GM23338 (cell line): ENCODE data around the gene DLG2. TPM values are rescaled to one million over a fixed set of nuclear protein-coding genes. Genes with fewer than 3 reads are reported as not detected.

Experiments used
- ATAC-seq: fragments of 200-7000 bp; cut with Tn5 transposase; 3 replicates; pipeline ENCODE4 v1.9.1; 2020
- DNase-seq: peaks from one replicate; pipeline ENCODE4 v3.0.0-alpha.2; 2015; ENCODE audit warnings: low spot score
- H2AFZ ChIP-seq: fragments of 200-600 bp; sonication (generic); 2 replicates; pipeline ENCODE4 v1.8.0; 2016; ENCODE audit warnings: antibody characterized with exemption, mild to moderate bottlenecking, moderate library complexity
- H3F3A ChIP-seq: fragments of 200-600 bp; sonication (generic); replicated peaks from 2 replicates; pipeline ENCODE4 v1.8.0; 2017; ENCODE audit warnings: antibody characterized with exemption, mixed run types, low read depth
- H3K27ac ChIP-seq: fragments of 200-600 bp; sonication (generic); 2 replicates; pipeline ENCODE4 v1.6.1; 2016; ENCODE audit warnings: low read depth
- H3K27me3 ChIP-seq: fragments of 200-600 bp; sonication (generic); 2 replicates; pipeline ENCODE4 v1.8.0; 2016; ENCODE audit warnings: mild to moderate bottlenecking, mixed run types, moderate library complexity; ENCODE audit not compliant: insufficient read depth
- H3K36me3 ChIP-seq: fragments of 200-600 bp; sonication (generic); 2 replicates; pipeline ENCODE4 v1.8.0; 2016; ENCODE audit warnings: mild to moderate bottlenecking; ENCODE audit not compliant: insufficient read depth
- H3K4me1 ChIP-seq: fragments of 200-600 bp; sonication (generic); 2 replicates; pipeline ENCODE4 v1.8.0; 2016; ENCODE audit warnings: mild to moderate bottlenecking, moderate library complexity; ENCODE audit not compliant: insufficient read depth
- H3K4me2 ChIP-seq: fragments of 200-600 bp; sonication (generic); 2 replicates; pipeline ENCODE4 v1.7.1; 2017; ENCODE audit warnings: mixed run types
- H3K4me3 ChIP-seq: fragments of 200-600 bp; sonication (generic); 2 replicates; pipeline ENCODE4 v1.6.1; 2016; ENCODE audit warnings: mixed run types
- H3K79me2 ChIP-seq: fragments of 200-600 bp; sonication (generic); replicated peaks from 2 replicates; pipeline ENCODE4 v1.8.0; 2017; ENCODE audit warnings: mild to moderate bottlenecking; ENCODE audit not compliant: insufficient read depth
- H3K9me2 ChIP-seq: fragments of 200-600 bp; sonication (generic); 2 replicates; pipeline ENCODE4 v1.8.0; 2017; ENCODE audit not compliant: insufficient read depth
- H4K20me1 ChIP-seq: fragments of 200-600 bp; sonication (generic); replicated peaks from 2 replicates; pipeline ENCODE4 v1.8.0; 2017; ENCODE audit warnings: mild to moderate bottlenecking; ENCODE audit not compliant: insufficient read depth
- H3K27ac Mint-ChIP-seq: 2 replicates; pipeline ENCODE4 v1.8.0; 2020; ENCODE audit warnings: inconsistent platforms, mild to moderate bottlenecking, moderate library complexity, mixed read lengths
- H3K27me3 Mint-ChIP-seq: 3 replicates; pipeline ENCODE4 v1.8.0; 2022; ENCODE audit warnings: low read depth, mild to moderate bottlenecking, moderate library complexity, mixed read lengths, inconsistent platforms; ENCODE audit not compliant: insufficient read depth, poor library complexity
- H3K36me3 Mint-ChIP-seq: 3 replicates; pipeline ENCODE4 v1.8.0; 2021; ENCODE audit warnings: low read depth, mild to moderate bottlenecking, inconsistent platforms, moderate library complexity, mixed read lengths
- H3K4me1 Mint-ChIP-seq: 3 replicates; pipeline ENCODE4 v1.8.0; 2020; ENCODE audit warnings: mild to moderate bottlenecking, inconsistent platforms, mixed read lengths
- H3K4me3 Mint-ChIP-seq: 3 replicates; pipeline ENCODE4 v1.8.0; 2021; ENCODE audit warnings: moderate library complexity, mild to moderate bottlenecking, inconsistent platforms, mixed read lengths
- H3K9me3 Mint-ChIP-seq: 3 replicates; pipeline ENCODE4 v1.8.0; 2020; ENCODE audit warnings: moderate library complexity, mild to moderate bottlenecking, inconsistent platforms, mixed read lengths
- CREB1 ChIP-seq: fragments of 250-450 bp; sonication (Bioruptor Pico); IDR thresholded peaks from 2 replicates; pipeline ENCODE4 v1.5.0; 2020; ENCODE audit warnings: low read depth, mild to moderate bottlenecking, moderate library complexity
- EZH2 ChIP-seq: fragments of 200-600 bp; sonication (generic); IDR thresholded peaks from one replicate; pipeline ENCODE4 v1.8.0; 2017; ENCODE audit warnings: antibody characterized with exemption, mild to moderate bottlenecking, low read depth; ENCODE audit not compliant: unreplicated experiment
- JUNB ChIP-seq: IDR thresholded peaks from one replicate; pipeline ENCODE4 v1.6.1; 2016; ENCODE audit warnings: antibody characterized with exemption; ENCODE audit not compliant: unreplicated experiment
- POLR2AphosphoS5 ChIP-seq: IDR thresholded peaks from 2 replicates; pipeline ENCODE4 v1.6.1; 2016; ENCODE audit warnings: antibody characterized with exemption, low read depth
- STAT1 ChIP-seq: IDR thresholded peaks from one replicate; pipeline ENCODE4 v1.6.1; 2016; ENCODE audit warnings: antibody characterized with exemption; ENCODE audit not compliant: unreplicated experiment
- ZNF114 ChIP-seq: fragments of 250-450 bp; sonication (Bioruptor Pico); IDR thresholded peaks from 2 replicates; pipeline ENCODE4 v1.5.0; 2020; ENCODE audit warnings: mild to moderate bottlenecking, moderate library complexity
- ZNF331 ChIP-seq: fragments of 250-450 bp; sonication (Bioruptor Pico); IDR thresholded peaks from 2 replicates; pipeline ENCODE4 v1.5.0; 2020; ENCODE audit warnings: low read depth, mild to moderate bottlenecking, moderate library complexity
- polyA plus RNA-seq: library from polyadenylated mRNA; unstranded; fragments of >200 nt; fragmentation: Nextera tagmentation; extraction: Ambion mirVana; gene quantifications from 2 replicates; pipeline ENCODE4 v1.2.1, GENCODE V29; 2016
- total RNA-seq: library from RNA; depleted of rRNA; stranded (reverse); fragments of >200 nt; shearing (Covaris generic); gene quantifications from 2 replicates; pipeline ENCODE4 v1.2.3, GENCODE V29; 2014
- TF ChIP-seq, protein P1 (sequence below): IDR thresholded peaks from 2 replicates; pipeline ENCODE4 v1.6.1; 2016; ENCODE audit warnings: antibody characterized with exemption
- TF ChIP-seq, protein P2 (sequence below): fragments of 250-450 bp; sonication (Bioruptor Pico); IDR thresholded peaks from 2 replicates; pipeline ENCODE4 v1.5.0; 2020; ENCODE audit warnings: mild to moderate bottlenecking, moderate library complexity

The DLG2 gene
- total and polyA plus RNA-seq, 2 experiments from 2014 or later = 19.8 to 21.5 TPM

DNA sequence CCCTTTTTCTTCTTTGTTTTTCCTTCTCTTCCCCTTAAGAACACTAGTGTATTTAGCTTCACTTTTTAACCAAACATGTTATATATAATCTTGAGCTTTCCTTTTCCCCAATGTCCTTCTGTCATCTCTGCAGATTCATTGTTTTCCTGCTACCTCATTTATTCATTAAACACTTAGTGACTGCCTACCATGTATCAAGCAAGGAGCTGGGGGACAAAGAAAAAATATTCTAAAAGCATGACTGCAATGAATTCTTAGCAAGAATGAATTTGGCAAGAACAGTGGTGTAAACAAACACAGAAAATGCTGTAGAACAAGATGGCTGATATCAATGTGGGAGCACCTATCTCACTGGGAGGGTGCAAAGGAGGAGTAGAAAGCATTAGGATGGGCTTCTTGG, 2094.0 kb downstream of the DLG2 start:
- H3K27ac Mint-ChIP-seq = no peak overlapping the region
- Histone ChIP-seq H3K79me2 (no peaks in the 10 kb centered on the region), H3K4me1 (no peaks in the 10 kb centered on the region), H4K20me1 (no peaks in the 10 kb centered on the region), H3F3A (no peaks in the 10 kb centered on the region), H3K27me3 (no peaks in the 10 kb centered on the region), H3K4me2 (no peak overlapping the region), H3K27ac (no peak overlapping the region), H3K4me3 (no peak overlapping the region), H3K9me2 (no peaks in the 10 kb centered on the region), H3K36me3 (no peaks in the 10 kb centered on the region), H2AFZ (no peak overlapping the region)
- no peak for DNase-seq
- no peak for ATAC-seq
- H3K4me1 Mint-ChIP-seq = no peaks in the 10 kb centered on the region
- H3K27me3 Mint-ChIP-seq = peaks cover 2% of the 10 kb centered on the region
- no peak overlapping the region for H3K4me3 Mint-ChIP-seq
- no peak for TF ChIP-seq ZNF114 (CRISPR knock-in tag)
- TF ChIP-seq, protein P1, sequence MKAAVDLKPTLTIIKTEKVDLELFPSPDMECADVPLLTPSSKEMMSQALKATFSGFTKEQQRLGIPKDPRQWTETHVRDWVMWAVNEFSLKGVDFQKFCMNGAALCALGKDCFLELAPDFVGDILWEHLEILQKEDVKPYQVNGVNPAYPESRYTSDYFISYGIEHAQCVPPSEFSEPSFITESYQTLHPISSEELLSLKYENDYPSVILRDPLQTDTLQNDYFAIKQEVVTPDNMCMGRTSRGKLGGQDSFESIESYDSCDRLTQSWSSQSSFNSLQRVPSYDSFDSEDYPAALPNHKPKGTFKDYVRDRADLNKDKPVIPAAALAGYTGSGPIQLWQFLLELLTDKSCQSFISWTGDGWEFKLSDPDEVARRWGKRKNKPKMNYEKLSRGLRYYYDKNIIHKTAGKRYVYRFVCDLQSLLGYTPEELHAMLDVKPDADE = no peak
- no peak for TF ChIP-seq ZNF331 (CRISPR knock-in tag)
- TF ChIP-seq POLR2AphosphoS5 = no peak
- no peak for TF ChIP-seq CREB1 (CRISPR knock-in tag)
- TF ChIP-seq, protein P2, sequence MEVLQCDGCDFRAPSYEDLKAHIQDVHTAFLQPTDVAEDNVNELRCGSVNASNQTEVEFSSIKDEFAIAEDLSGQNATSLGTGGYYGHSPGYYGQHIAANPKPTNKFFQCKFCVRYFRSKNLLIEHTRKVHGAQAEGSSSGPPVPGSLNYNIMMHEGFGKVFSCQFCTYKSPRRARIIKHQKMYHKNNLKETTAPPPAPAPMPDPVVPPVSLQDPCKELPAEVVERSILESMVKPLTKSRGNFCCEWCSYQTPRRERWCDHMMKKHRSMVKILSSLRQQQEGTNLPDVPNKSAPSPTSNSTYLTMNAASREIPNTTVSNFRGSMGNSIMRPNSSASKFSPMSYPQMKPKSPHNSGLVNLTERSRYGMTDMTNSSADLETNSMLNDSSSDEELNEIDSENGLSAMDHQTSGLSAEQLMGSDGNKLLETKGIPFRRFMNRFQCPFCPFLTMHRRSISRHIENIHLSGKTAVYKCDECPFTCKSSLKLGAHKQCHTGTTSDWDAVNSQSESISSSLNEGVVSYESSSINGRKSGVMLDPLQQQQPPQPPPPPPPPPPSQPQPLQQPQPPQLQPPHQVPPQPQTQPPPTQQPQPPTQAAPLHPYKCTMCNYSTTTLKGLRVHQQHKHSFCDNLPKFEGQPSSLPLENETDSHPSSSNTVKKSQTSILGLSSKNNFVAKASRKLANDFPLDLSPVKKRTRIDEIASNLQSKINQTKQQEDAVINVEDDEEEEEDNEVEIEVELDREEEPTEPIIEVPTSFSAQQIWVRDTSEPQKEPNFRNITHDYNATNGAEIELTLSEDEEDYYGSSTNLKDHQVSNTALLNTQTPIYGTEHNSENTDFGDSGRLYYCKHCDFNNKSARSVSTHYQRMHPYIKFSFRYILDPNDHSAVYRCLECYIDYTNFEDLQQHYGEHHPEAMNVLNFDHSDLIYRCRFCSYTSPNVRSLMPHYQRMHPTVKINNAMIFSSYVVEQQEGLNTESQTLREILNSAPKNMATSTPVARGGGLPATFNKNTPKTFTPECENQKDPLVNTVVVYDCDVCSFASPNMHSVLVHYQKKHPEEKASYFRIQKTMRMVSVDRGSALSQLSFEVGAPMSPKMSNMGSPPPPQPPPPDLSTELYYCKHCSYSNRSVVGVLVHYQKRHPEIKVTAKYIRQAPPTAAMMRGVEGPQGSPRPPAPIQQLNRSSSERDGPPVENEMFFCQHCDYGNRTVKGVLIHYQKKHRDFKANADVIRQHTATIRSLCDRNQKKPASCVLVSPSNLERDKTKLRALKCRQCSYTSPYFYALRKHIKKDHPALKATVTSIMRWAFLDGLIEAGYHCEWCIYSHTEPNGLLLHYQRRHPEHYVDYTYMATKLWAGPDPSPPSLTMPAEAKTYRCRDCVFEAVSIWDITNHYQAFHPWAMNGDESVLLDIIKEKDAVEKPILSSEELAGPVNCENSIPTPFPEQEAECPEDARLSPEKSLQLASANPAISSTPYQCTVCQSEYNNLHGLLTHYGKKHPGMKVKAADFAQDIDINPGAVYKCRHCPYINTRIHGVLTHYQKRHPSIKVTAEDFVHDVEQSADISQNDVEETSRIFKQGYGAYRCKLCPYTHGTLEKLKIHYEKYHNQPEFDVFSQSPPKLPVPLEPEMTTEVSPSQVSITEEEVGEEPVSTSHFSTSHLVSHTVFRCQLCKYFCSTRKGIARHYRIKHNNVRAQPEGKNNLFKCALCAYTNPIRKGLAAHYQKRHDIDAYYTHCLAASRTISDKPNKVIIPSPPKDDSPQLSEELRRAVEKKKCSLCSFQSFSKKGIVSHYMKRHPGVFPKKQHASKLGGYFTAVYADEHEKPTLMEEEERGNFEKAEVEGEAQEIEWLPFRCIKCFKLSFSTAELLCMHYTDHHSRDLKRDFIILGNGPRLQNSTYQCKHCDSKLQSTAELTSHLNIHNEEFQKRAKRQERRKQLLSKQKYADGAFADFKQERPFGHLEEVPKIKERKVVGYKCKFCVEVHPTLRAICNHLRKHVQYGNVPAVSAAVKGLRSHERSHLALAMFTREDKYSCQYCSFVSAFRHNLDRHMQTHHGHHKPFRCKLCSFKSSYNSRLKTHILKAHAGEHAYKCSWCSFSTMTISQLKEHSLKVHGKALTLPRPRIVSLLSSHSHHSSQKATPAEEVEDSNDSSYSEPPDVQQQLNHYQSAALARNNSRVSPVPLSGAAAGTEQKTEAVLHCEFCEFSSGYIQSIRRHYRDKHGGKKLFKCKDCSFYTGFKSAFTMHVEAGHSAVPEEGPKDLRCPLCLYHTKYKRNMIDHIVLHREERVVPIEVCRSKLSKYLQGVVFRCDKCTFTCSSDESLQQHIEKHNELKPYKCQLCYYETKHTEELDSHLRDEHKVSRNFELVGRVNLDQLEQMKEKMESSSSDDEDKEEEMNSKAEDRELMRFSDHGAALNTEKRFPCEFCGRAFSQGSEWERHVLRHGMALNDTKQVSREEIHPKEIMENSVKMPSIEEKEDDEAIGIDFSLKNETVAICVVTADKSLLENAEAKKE (CRISPR knock-in tag) = no peak
- TF ChIP-seq STAT1 = no peak
- TF ChIP-seq JUNB = no peak
- TF ChIP-seq EZH2 = no peak
- H3K36me3 Mint-ChIP-seq = no peaks in the 10 kb centered on the region
- H3K9me3 Mint-ChIP-seq = no peaks in the 10 kb centered on the region
